ENCODE measurements around the gene ERV3-1.
A peak's percentile ranks its signal among the peaks of the same experiment; 100 is the strongest.
"Not testable (repeated sequence)": the region's sequence is repeated elsewhere in the genome, so short reads cannot be mapped to it uniquely, and the experiment has no call there.

Gene ERV3-1

DNA sequence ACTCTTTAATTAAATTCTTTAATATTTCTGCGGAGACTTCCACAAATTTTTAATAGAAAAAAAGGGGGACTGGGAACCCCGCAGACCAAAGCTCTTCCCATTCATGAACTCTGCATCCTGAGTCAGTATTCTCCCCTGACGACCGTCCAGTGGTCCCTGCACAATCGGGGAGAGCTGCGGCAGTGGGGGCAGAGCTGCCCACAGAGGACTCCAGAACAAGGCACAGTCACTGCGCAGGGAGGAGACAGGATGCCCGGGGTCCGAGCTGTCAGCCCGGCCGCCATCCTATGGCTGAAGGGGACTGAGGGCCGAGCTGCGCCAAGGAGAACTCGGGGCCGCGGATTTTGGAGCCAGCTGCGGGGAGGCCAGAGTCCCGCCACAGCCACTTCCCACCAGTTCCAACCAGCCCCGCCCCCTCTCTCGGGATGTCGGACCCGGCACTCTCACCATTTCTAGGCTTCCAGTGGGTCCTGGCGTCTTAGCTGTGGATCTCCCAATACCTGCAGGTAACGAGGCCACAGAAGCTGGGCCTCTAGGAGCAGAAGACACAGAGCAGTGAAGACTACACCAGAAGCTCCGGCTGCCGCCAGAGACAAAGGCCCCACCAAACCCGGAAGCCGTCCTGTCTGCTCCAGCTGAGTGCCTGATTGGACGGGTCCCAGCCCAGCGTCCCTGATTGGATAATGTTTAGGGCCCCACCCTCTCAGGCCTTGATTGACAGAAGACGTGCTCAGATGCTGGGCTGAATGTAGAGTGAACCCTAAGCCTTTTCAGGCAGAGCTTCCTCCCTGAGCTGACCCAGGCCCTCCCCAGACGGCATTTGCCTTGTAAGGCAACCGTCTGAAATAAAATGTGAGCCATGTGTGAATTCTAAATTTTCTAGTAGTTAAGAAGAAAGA lies at the start of gene ERV3-1:
TSS of gene ERV3-1 (minus strand) at position 594 of the 899 bp plus-strand sequence. CDS start 13,661 bp downstream, outside the sequence.
- peak; percentile 73 for FAIRE-seq

GRCh38 chr7:65055786-65056185 lies 49.3 kb upstream of the ERV3-1 start:
- not testable (repeated sequence) for FAIRE-seq

GRCh38 chr7:65054466-65054994 lies 48.0 kb upstream of the ERV3-1 start:
- FAIRE-seq: not testable (repeated sequence)

GRCh38 chr7:65051654-65052053 lies 45.2 kb upstream of the ERV3-1 start:
- not testable (repeated sequence) for FAIRE-seq

GRCh38 chr7:65051139-65051538 lies 44.7 kb upstream of the ERV3-1 start:
- peak; percentile 15 for FAIRE-seq

DNA sequence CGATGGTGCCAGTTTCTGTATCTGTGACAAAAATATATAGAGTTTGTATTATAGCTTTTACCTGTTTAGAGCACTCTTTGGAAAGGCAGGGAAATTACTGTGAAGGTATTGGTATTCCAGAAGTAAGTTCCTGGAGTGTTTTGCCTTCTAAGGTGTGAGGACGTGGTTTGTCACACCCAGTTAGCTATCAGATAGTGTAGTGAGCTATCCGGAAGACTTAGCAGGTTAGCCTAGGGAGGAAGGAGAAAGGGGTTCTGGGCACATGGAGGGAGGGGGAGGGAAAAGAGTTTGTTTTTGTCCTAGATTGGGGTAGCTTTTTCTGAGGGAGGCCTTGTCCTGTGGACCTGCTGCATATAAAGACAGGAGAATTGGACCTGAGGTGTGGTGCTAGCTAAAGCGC lies 39.8 kb upstream of the ERV3-1 start:
- not testable (repeated sequence) for FAIRE-seq

- not testable (repeated sequence) for FAIRE-seq
These were observed 39.1 kb upstream of the ERV3-1 start for GRCh38 chr7:65045589-65045988.

DNA sequence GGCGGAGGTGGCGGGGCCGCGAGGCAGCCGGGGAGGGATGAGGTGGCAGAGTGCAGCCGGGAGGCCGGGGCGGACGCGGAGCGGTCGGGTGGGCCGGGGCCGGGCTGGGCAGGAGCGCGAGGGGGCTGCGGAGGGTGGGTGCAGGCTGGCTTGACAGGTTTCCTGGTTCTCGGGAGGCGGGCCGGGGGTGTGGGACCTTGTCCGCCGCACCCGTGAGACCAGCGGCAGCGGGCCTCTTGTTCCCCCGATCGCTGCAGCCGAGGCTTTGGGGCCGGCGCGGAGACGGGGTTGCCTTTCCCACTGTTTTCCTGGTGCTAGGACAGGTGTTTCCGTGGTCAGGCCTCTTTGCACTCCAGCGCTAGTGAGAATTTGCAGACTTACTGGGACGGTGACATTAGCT lies 32.3 kb upstream of the ERV3-1 start:
- not testable (repeated sequence) for FAIRE-seq

DNA sequence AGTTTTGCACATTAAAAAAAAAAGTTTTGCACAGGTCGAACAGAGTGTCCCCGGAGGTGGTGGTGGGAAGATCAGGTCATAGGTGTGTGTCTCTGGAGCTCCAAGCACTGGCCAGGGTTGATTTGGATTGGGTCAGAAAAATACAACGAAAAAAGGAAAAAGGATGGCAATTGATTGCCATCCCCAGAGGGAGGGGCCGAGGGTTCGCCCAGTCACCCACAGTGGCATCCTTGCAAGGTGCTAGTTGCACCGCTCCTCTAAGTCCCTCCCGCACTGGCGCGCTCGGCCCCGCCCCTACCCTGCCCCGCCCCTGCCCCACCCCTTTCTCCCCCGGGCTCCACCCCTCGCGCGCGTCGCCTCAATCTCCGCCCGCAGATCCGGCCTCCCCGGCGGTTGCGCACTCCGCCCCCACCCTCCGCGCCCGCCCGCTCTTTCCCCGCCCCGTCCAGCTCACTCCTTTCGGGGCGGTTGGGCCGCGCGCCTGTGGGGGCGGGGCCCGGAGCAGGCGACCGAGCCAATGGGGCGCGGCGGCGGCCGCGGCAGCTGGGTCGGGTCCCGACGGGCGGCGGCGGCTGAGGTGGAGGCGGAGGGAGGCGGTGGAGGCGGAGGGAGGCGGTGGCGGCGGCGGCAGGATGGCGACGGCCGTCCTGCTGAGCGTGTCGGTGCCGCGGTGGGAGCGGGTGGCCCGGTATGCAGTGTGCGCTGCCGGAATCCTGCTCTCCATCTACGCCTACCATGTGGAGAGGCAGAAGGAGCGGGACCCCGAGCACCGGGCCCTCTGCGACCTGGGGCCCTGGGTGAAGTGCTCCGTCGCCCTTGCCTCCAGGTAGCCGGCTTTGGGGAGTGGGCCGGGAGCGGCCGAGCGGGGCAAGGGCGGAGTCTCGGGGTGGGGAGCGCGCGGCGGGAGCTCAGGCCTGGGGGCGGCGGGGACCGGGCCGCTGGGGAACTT lies 31.5 kb upstream of the ERV3-1 start:
- FAIRE-seq: no peak

DNA sequence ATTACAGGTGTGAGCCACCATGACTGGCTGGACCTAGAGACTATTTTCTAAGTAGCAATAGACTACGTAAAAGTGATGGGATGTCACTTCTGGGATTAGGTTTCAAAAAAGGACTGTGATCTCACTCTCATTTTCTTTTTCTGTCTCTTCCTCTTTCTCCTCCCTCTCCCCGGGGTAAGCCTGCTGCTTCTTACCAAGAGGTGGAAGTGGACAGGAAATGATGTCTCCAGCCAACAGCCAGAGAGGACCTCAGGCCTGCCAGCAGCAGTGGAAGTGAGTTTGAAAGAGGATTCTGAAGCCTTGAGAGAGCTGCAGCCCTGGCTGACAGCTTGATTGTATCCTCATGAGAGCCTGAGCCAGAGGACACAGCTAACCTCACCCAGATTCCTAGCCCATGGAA lies 30.0 kb upstream of the ERV3-1 start:
- FAIRE-seq: not testable (repeated sequence)

DNA sequence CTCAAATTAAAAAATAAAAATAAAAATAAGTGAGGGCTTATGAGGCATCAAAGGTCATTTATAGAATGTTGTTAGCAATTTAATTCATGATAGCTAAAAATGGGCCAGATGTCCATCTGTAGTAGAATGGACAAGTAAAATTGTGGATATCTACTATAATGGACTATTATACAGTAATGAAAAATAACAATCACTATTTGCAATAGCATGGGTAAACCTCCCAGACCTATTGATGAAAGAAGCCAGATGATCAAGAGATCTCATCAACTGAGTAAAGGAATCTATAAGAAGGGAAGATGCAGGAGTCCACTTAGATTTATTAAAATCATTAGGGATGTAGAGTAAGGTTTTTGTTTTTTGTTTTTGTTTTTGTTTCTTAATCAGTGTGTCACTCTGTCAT lies 29.0 kb upstream of the ERV3-1 start:
- FAIRE-seq: not testable (repeated sequence)

GRCh38 chr7:65034120-65034782 lies 27.8 kb upstream of the ERV3-1 start:
- not testable (repeated sequence) for FAIRE-seq

DNA sequence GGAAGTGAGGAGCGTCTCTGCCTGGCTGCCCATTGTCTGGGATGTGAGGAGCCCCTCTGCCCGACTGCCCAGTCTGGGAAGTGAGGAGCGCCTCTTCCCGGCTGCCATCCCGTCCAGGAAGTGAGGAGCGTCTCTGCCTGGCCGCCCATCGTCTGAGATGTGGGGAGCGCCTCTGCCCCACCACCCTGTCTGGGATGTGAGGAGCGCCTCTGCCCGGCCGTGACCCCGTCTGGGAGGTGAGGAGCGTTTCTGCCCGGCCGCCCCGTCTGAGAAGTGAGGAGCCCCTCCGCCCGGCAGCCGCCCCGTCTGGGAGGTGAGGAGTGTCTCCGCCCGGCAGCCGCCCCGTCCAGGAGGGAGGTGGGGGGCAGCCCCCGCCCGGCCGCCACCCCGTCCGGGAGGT lies 26.9 kb upstream of the ERV3-1 start:
- not testable (repeated sequence) for FAIRE-seq

DNA sequence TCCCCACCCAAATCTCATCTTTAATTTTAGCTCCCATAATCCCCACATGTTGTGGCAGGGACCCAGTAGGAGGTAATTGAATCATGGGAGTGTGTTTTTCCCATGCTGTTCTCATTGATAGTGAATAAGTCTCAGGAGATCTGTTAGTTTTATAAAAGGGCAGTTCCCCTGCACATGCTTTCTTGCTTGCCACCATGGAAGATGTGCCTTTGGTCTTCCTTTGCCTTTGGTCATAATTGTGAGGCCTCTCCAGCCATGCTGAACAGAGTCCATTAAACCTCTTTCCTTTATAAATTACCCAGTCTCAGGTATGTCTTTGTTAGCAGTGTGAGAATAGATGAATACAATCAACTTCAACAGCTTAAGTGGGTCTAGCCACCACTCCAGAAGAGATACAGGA lies 18.5 kb upstream of the ERV3-1 start:
- FAIRE-seq: not testable (repeated sequence)

DNA sequence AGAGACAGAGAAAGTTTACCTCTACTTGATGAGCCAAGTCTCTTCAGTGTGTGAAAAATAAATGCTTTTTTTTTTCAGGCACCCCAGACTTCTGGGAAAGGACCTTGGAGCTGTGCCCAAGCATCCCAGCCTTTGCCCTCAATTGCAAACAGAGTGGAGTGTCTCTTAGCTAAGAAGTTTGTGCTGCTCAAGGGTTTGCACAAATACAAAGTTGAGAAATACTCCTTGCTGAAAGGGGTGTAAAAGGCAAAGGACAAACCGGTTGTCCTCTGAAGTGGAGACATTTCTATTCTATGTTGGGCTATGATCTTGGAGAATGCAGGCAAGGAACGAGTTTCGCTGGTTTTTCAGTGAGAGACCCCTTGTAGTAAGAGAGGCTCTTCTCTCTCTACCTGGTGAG lies 14.5 kb upstream of the ERV3-1 start:
- not testable (repeated sequence) for FAIRE-seq

- not testable (repeated sequence) for FAIRE-seq
These were observed 3.4 kb upstream of the ERV3-1 start for GRCh38 chr7:65009881-65010280.

- FAIRE-seq: not testable (repeated sequence)
These were observed 2.9 kb upstream of the ERV3-1 start for GRCh38 chr7:65009394-65009793.

- not testable (repeated sequence) for FAIRE-seq
These were observed 549 bp upstream of the ERV3-1 start for GRCh38 chr7:65007036-65007435.

DNA sequence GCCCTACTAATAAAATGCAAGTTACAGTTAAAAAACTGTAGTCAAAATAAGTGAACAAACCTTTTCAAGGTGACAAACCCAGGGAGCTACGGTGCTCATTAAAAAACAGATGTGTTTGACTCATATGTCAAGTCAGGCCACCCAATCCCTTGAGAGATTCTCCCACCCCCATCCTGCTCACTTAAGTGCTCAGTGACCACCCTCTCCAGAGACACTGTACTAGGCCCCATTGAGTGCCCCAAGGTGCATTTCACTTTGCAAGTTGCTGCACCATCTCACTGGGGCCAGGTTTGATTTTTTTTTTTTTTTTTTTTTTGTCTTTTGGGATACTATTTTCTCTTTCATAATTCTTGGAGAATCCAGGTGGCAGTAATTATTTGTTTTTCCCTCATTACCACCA lies 1.9 kb downstream of the ERV3-1 start:
- no peak for FAIRE-seq

- FAIRE-seq: no peak
These were observed 3.4 kb downstream of the ERV3-1 start for GRCh38 chr7:65002972-65003585.

DNA sequence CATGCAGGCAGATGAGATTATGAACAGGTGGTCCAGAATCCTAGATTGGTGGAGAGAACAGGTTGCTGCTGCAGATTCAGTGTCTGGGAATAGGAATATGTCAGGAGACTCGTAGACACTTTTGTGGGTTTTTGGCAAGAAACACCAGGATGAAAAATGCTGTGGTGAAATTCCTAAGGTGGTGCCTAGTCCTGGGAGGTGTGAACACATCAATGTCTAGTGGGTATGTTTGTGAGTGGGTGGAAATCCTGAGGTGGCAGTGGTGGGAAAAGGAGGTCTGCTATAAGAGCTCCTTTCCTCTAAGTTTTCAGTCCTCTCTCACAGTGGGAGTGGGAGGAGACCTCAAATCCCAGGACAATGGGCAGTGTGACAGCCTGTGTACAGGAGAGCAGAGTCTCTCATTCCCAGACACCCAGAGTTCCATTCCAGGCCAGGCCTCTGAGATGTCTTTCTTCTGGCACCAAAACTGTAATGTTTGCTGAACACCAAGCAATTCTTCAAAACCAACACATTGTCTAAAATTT lies 5.1 kb downstream of the ERV3-1 start:
- no peak for FAIRE-seq
